Transverse colon (tissue), 4 donors: ENCODE results near the gene PTGER3.

Experiments
- CTCF ChIP-seq, 5 experiments: fragments of 200-600 bp in 3 of 5; fragments of 450-650 bp in 2 of 5; sonication (generic) in 3 of 5; IDR thresholded peaks; 1 replicate in 2 of 5; 2 replicates in 3 of 5; pipeline ENCODE4 v1.5.1; 2016 to 2017; ENCODE audit warnings: antibody characterized with exemption in 5 of 5, inconsistent platforms in 3 of 5, mild to moderate bottlenecking in 2 of 5, moderate library complexity in 1 of 5
- EP300 ChIP-seq: sonication (generic); formaldehyde crosslinking; IDR thresholded peaks from one replicate; pipeline ENCODE4 v1.6.1; 2017; ENCODE audit warnings: antibody characterized with exemption, low read depth
- POLR2A ChIP-seq: fragments of 450-650 bp; IDR thresholded peaks from one replicate; pipeline ENCODE4 v1.6.1; 2016; ENCODE audit warnings: antibody characterized with exemption, mild to moderate bottlenecking, moderate library complexity
- POLR2AphosphoS5 ChIP-seq, 3 donors: sonication (generic); formaldehyde crosslinking; IDR thresholded peaks; one replicate each; pipeline ENCODE4 v1.6.1; 2016; ENCODE audit warnings: antibody characterized with exemption in 3 of 3

DNA sequence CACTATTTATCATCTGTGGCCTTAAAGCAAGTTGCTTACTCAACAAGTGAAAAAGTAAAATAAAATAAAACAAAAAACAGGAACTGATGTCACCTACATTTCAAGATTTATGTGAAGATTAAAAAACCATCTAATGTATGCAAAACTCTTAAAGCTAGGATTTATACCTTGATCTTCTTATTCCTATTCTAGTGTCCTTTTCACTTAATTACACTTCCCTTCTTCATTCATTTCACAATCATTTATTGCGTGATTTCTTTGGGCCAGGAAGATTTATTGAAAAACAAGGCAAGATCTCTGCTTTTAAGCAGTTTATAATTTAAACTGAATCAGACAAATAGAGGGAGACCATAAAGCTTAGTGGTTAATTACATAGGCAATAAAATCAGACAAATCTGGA is 18.6 kb downstream of the PTGER3 start:
- no peak for TF ChIP-seq EP300
- TF ChIP-seq CTCF (IDR thresholded peaks at IDR 0.05): no peak
- no peak for TF ChIP-seq POLR2A
- no peak for TF ChIP-seq POLR2AphosphoS5 (IDR thresholded peaks at IDR 0.05)
